Right lobe of liver (tissue), 4 donors: ENCODE measurements around the gene CHERP.

Source experiments
- CTCF ChIP-seq, 4 donors: fragments of 200-600 bp in 3 of 4; fragments of 450-650 bp in 1 of 4; IDR thresholded peaks; one replicate each; pipeline versions ENCODE4 v1.5.1 to v1.8.0; 2016 to 2022; ENCODE audit warnings: antibody characterized with exemption in 4 of 4, mild to moderate bottlenecking in 2 of 4
- POLR2A ChIP-seq: fragments of 450-650 bp; IDR thresholded peaks from one replicate; pipeline ENCODE4 v1.6.1; 2017; ENCODE audit warnings: antibody characterized with exemption, mild to moderate bottlenecking
- donor health status: DM: no; HTN: no; CAD: no.
- donor health status: DM: no; HTN: no; CAD: no.
- donor health status: DM: no; HTN: yes; CAD: no.

DNA sequence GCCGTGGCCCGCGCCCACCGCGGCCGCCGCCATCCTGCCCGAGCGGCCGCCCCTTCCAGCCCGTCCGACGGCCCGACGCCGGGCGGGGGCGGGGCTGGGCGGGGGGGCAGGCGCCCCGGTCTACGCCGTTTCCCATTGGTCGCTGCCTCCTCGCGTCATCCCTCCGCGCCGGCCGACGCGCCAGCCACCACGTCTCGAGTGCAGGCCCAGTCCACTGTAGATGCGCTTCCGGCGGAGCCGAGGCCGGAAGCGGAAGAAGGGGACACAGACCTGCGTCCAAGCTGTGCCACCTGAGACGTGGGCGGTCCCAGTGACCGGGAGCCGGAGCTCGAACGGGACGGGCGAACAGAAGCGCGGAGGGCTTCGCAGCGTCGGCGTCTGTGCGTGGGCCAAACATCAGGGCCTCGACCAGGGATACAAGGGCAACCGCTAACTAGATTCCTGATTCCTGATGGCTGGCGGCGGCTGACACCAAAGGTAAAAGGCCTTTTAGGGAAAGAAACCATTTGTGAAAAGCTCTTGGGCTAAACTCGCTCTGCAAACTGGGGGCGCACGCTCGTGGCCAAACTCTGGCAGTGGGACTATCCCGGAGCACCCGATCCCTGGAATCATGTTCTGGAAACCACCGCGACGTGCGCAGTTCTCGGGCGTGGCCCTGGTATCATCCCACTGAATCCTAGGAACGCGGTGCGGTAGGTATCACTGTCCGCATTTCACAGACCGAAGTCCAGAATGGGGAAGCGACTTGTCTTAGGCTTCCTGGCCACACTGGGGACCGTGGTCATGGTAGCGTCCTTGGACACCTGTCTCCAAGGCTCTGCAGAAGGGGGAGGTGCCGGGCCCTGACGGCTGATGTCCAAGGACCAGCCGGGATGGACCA lies 30.3 kb upstream of the CHERP start, which contains the start of gene SLC35E1:
- TF ChIP-seq CTCF (IDR thresholded peaks at IDR 0.05) (no peak), POLR2A (peak; percentile 88)
